22Rv1 (cell line): ENCODE results near the gene POLA1.

Experiments used
- ZFX ChIP-seq: fragments of 450-650 bp; IDR thresholded peaks from 2 replicates; pipeline ENCODE4 v1.6.1; 2017; ENCODE audit warnings: antibody characterized with exemption, borderline replicate concordance
- TF ChIP-seq, protein P1 (sequence below): fragments of 450-650 bp; IDR thresholded peaks from 2 replicates; pipeline ENCODE4 v1.5.1; 2017; ENCODE audit warnings: mild to moderate bottlenecking

DNA sequence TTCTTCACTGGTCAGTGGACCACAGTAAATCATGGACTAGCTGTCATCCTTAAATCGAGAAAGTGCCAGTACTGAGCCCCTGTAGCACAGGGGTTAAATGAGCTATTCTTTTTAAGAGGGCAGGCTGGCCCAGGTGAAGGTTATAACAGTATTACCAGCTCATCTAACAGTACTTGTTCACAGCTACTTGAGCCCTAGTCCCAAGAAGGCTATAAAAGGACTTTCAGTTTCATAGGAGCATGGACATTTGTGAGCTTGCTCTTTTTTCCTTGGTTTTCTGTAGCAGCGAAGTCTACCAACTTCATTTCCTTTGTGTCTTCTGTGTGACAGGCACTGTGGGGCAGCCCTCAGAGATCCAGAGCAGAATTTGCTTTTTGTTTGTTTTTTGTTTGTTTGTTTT lies 261.0 kb downstream of the POLA1 start:
- TF ChIP-seq, protein P1, sequence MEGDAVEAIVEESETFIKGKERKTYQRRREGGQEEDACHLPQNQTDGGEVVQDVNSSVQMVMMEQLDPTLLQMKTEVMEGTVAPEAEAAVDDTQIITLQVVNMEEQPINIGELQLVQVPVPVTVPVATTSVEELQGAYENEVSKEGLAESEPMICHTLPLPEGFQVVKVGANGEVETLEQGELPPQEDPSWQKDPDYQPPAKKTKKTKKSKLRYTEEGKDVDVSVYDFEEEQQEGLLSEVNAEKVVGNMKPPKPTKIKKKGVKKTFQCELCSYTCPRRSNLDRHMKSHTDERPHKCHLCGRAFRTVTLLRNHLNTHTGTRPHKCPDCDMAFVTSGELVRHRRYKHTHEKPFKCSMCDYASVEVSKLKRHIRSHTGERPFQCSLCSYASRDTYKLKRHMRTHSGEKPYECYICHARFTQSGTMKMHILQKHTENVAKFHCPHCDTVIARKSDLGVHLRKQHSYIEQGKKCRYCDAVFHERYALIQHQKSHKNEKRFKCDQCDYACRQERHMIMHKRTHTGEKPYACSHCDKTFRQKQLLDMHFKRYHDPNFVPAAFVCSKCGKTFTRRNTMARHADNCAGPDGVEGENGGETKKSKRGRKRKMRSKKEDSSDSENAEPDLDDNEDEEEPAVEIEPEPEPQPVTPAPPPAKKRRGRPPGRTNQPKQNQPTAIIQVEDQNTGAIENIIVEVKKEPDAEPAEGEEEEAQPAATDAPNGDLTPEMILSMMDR, result no peak
- no peak for TF ChIP-seq ZFX
